ENCODE data around the gene VSIG10L2. TPM values are rescaled to one million over a fixed set of nuclear protein-coding genes. Genes with fewer than 3 reads are reported as not detected.

The VSIG10L2 gene
- total RNA-seq, 1 experiment from 2014 or later: not detected

DNA sequence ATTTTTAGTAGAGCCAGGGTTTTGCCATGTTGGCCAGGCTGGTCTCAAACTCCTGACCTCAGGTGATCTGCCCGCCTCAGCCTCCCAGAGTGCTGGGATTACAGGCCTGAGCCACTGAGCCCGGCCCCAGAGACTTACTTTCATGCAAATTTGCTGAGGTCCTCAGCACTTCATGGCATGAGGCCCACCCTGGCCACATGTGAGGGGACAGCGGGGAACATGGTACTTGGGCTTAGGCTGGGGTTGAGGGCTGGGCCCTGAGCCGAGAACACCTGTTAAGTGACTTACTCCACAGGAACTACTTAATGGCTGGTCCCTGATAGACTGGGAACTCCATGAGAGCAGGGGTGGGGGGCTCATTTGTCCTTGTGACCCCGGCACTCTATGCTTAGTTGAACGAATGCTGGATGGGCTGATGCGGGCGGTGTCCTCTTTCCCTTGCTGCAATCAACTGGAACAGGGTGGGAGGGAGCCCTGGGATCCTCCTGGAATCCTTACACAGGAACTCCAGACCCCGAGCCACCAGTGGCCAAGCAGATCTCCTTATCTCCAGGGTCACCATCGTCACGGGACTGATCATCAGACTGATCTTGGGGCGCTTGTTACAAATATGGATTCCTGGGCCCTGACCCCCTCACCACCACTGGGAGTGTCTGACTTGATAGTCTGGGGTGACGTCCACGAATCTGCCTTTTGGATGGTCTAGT is 1.0 kb downstream of the VSIG10L2 start:
- Histone ChIP-seq H3K4me1 (ENCODE audit: insufficient read depth, low read length, poor library complexity, severe bottlenecking) (no peaks in the 10 kb centered on the region), H3K27me3 (replicated peaks; ENCODE audit: insufficient read depth, low read depth, low read length, poor library complexity) (no peaks in the 10 kb centered on the region), H3K27ac (ENCODE audit: low read depth, low read length, poor library complexity, severe bottlenecking) (no peak overlapping the region), H3K4me3 (ENCODE audit: low read depth, low read length, poor library complexity, severe bottlenecking) (no peak overlapping the region), H3K36me3 (ENCODE audit: insufficient read depth, low read length, poor library complexity, severe bottlenecking) (no peaks in the 10 kb centered on the region), H3K9me3 (ENCODE audit: low read depth, low read length, poor library complexity, severe bottlenecking) (no peaks in the 10 kb centered on the region)
- BruUV-seq (replicated peaks): no TSS peak
- intact Hi-C loops (cut with micrococcal nuclease; ENCODE audit: unreplicated experiment): no loop called here
- TF ChIP-seq EZH2 (IDR thresholded peaks at IDR 0.05; ENCODE audit: borderline replicate concordance, low read depth, low read length, poor library complexity, severe bottlenecking): no peak
- TF ChIP-seq, protein P1, sequence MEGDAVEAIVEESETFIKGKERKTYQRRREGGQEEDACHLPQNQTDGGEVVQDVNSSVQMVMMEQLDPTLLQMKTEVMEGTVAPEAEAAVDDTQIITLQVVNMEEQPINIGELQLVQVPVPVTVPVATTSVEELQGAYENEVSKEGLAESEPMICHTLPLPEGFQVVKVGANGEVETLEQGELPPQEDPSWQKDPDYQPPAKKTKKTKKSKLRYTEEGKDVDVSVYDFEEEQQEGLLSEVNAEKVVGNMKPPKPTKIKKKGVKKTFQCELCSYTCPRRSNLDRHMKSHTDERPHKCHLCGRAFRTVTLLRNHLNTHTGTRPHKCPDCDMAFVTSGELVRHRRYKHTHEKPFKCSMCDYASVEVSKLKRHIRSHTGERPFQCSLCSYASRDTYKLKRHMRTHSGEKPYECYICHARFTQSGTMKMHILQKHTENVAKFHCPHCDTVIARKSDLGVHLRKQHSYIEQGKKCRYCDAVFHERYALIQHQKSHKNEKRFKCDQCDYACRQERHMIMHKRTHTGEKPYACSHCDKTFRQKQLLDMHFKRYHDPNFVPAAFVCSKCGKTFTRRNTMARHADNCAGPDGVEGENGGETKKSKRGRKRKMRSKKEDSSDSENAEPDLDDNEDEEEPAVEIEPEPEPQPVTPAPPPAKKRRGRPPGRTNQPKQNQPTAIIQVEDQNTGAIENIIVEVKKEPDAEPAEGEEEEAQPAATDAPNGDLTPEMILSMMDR (conservative IDR thresholded peaks at IDR 0.05; ENCODE audit: low read depth, low read length): no peak
- CTCF ChIA-PET: no interaction called here
- DNase-seq (ENCODE audit: low spot score): no peak
- POLR2A ChIA-PET (ENCODE audit: low non-redundant PET): interaction anchor here (0.7 kb wide), 1 partner anchor 385 kb away, joined by 4 read pairs; no protein-coding TSS in a partner anchor

GRCh38 chr11:125947419-125948277 is 1.8 kb downstream of the VSIG10L2 start:
- Histone ChIP-seq H3K27me3 (replicated peaks; ENCODE audit: insufficient read depth, low read depth, low read length, poor library complexity) (no peaks in the 10 kb centered on the region), H3K36me3 (ENCODE audit: insufficient read depth, low read length, poor library complexity, severe bottlenecking) (no peaks in the 10 kb centered on the region), H3K9me3 (ENCODE audit: low read depth, low read length, poor library complexity, severe bottlenecking) (no peaks in the 10 kb centered on the region), H3K4me1 (ENCODE audit: insufficient read depth, low read length, poor library complexity, severe bottlenecking) (no peaks in the 10 kb centered on the region), H3K27ac (ENCODE audit: low read depth, low read length, poor library complexity, severe bottlenecking) (no peak overlapping the region), H3K4me3 (ENCODE audit: low read depth, low read length, poor library complexity, severe bottlenecking) (no peak overlapping the region)
- ChIA-PET CTCF (no interaction called here), POLR2A (ENCODE audit: low non-redundant PET) (no interaction called here)
- BruUV-seq (replicated peaks): no TSS peak
- TF ChIP-seq EZH2 (IDR thresholded peaks at IDR 0.05; ENCODE audit: borderline replicate concordance, low read depth, low read length, poor library complexity, severe bottlenecking): no peak
- TF ChIP-seq, protein P1 (conservative IDR thresholded peaks at IDR 0.05; ENCODE audit: low read depth, low read length): no peak
- intact Hi-C loops (cut with micrococcal nuclease; ENCODE audit: unreplicated experiment): no loop called here
- no peak for DNase-seq (ENCODE audit: low spot score)

GRCh38 chr11:125948278-125949051 is 2.6 kb downstream of the VSIG10L2 start:
- no peak for DNase-seq (ENCODE audit: low spot score)
- no TSS peak for BruUV-seq (replicated peaks)

More at GRCh38 chr11:125948278-125949051, 2.6 kb downstream of the VSIG10L2 start:
- no peaks in the 10 kb centered on the region for H3K4me1 ChIP-seq (ENCODE audit: insufficient read depth, low read length, poor library complexity, severe bottlenecking)
- no peak for TF ChIP-seq EZH2 (IDR thresholded peaks at IDR 0.05; ENCODE audit: borderline replicate concordance, low read depth, low read length, poor library complexity, severe bottlenecking)
- TF ChIP-seq, protein P1 (conservative IDR thresholded peaks at IDR 0.05; ENCODE audit: low read depth, low read length): no peak
- ChIA-PET POLR2A (ENCODE audit: low non-redundant PET) (no interaction called here), CTCF (no interaction called here)
- no peak overlapping the region for H3K27ac ChIP-seq (ENCODE audit: low read depth, low read length, poor library complexity, severe bottlenecking)
- intact Hi-C loops (cut with micrococcal nuclease; ENCODE audit: unreplicated experiment): no loop called here
- H3K36me3 ChIP-seq (ENCODE audit: insufficient read depth, low read length, poor library complexity, severe bottlenecking): no peaks in the 10 kb centered on the region
- H3K4me3 ChIP-seq (ENCODE audit: low read depth, low read length, poor library complexity, severe bottlenecking): no peak overlapping the region
- no peaks in the 10 kb centered on the region for H3K27me3 ChIP-seq (replicated peaks; ENCODE audit: insufficient read depth, low read depth, low read length, poor library complexity)
- no peaks in the 10 kb centered on the region for H3K9me3 ChIP-seq (ENCODE audit: low read depth, low read length, poor library complexity, severe bottlenecking)
